ENCODE measurements around the gene PHYH. TPM values are rescaled to one million over a fixed set of nuclear protein-coding genes. Genes with fewer than 3 reads are reported as not detected.

PHYH gene
- total RNA-seq, result 18.3 and 26.3 TPM in 2 replicates

DNA sequence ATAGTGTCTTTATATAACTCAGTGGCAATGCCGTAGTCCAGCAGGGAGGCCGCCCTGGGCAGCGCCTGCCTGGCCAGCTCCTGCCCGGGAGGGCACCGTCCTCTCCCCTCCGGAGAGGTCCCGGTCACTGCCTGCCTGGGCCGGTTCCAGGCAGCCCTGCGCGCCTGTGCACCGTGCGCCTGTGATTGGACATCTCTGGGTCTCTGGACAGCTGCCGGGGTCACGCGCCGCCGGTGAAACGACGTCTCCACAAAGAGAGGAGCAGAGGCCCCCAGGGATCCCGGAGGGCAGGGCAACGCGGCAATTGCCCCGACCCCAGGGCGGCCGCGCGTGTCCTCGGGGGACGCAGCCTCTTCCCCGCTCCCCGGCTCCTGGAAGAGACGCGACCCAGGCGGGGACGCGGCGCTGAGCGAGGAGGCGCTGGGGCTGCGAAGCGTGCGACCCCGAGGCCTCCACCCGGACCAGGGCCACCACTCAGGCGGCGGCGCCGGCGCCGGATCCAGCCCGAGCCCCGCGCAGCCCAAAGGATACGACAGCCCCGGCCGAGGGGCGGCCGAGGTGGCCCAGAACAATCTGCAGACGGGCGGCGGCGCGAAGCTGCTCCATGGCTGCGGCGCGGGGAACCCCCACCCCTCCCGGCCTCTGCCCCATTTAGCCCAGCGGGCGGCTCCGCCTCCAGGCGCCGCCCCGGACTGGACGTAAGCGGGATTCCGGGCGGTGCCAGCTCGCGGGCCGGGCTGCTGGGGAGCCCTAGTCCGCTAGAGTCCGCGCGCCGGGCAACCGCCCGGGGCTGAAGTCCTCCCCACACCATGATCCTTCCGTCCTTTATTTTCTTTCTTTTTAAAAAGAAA is at the start of gene PHYH:
Gene PHYH, minus strand, starts transcription at position 628 of the 851 bp plus-strand sequence. Its CDS starts 22 bp downstream, at position 606.

DNA sequence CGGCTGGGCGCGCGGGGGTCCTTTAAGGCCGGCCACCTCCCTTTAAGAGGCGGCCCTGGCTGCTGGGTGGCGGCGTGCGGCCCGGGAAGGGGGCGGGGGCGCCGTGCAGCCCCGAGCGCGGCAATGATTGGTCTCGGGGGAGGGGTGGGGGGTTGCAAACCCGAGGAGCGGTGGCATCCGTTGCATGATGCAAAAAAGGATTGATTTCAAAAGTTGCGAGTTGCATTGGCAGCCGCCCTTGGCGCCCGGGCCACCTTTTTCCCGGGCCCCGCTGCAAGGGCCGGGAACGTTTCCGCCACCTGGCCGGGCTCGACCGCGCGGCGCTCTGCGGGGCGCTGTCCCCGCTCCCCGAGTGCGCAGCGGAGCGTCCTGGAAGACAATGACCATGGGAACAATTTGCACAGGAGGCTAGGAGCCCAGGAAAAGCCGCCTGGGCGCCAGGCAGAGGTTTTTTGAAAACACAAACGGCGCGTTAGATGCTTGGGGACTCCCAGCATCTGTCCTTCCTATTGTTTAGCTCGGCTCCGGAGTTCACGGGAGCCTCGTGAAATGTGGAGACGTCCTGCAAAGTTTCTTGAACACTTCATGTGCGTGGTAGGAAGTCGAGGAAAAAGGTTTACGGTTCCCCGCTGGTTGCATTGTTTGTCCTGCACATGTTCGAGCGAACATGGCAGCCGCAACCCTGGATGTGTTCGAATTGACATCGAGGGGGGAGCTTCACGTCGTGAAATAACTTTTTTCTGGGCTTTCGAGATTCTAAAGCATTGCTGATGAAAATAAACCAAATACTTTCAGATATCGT is 48.6 kb upstream of the PHYH start, which contains the start of gene SEPHS1:
Gene SEPHS1, minus strand, starts transcription at position 78 of the 802 bp plus-strand sequence. CDS start 3,343 bp downstream, outside the sequence.

DNA sequence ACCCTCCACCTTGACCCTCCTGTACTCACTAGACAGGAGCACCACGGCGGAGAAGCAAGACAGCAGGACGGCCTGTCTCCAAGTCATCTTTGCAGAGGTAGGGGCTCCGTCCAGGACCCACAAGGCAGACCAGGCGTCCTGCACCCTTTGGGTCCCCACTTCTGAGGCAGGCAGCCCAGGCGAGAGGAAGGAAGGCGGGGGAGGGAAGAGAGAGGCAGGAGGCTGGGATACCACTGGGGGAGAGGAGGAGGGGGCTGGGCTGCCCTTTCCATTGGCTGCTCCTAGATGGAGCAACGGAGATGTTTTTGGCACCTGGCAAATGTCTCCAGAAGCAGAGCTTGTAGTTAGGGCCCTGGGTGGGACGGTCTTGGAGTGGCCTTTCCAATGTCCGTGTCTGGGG is 65.7 kb downstream of the PHYH start, which contains the start of gene UCMA:
Gene UCMA, minus strand, starts transcription at position 203 of the 400 bp plus-strand sequence. Its CDS starts 116 bp downstream, at position 87.

Other genes starting within 250 kb of the PHYH start
- gene OPTN, start 199.9 kb downstream of the PHYH start, total RNA-seq, result 95.1 and 116 TPM in 2 replicates
- 1.00 and 1.2 TPM in 2 replicates for gene MCM10, start 138.5 kb downstream of the PHYH start, total RNA-seq
- gene UCMA, start 65.7 kb downstream of the PHYH start, total RNA-seq, result not detected in 2 replicates
- 24.6 and 27.4 TPM in 2 replicates for gene SEPHS1, start 48.2 kb upstream of the PHYH start, total RNA-seq
- gene BEND7, start 228.9 kb upstream of the PHYH start, total RNA-seq, result 5.0 and 5.1 TPM in 2 replicates

Data from smooth muscle cell of bladder (primary cell).